ENCODE results near the gene PTPRM.

- TF ChIP-seq CTCF (IDR thresholded peaks at IDR 0.05; ENCODE audit: extremely low read depth in 1 of 2, insufficient read depth in 1 of 2, low read depth in 1 of 2, low read length in 2 of 2) = no peak
- TF ChIP-seq MYC (IDR thresholded peaks at IDR 0.05; ENCODE audit: low read depth, low read length) = no peak
- TF ChIP-seq POLR2A (IDR thresholded peaks at IDR 0.05; ENCODE audit: low read depth, low read length) = no peak
- no peak for TF ChIP-seq EZH2 (IDR thresholded peaks at IDR 0.05; ENCODE audit: borderline replicate concordance, low read depth, low read length, severe bottlenecking)
Observed at GRCh38 chr18:8142131-8142711, 575.1 kb downstream of the PTPRM start.

Measured in endothelial cell of umbilical vein (primary cell).